Transverse colon (tissue), 4 donors: Measurements from ENCODE around the gene PPP1R9B. TPM values are rescaled to one million over a fixed set of nuclear protein-coding genes. Genes with fewer than 3 reads are reported as not detected.

Source experiments
- DNase-seq: peaks from one replicate; pipeline ENCODE4 v3.0.0-alpha.2; 2019
- H3K27ac ChIP-seq, 4 donors: fragments of 200-600 bp; sonication (generic); 2 replicates each; pipeline ENCODE4 v1.5.1; 2016 to 2018; ENCODE audit warnings: inconsistent platforms in 4 of 4
- H3K27me3 ChIP-seq: fragments of 200-600 bp; sonication (generic); 2 replicates; pipeline ENCODE4 v1.5.1; 2017; ENCODE audit warnings: inconsistent platforms
- H3K36me3 ChIP-seq, 4 donors: fragments of 200-600 bp; sonication (generic); 2 replicates each; pipeline ENCODE4 v1.5.1; 2017 to 2019; ENCODE audit warnings: inconsistent platforms in 4 of 4
- H3K4me1 ChIP-seq, 4 donors: fragments of 200-600 bp; sonication (generic); 2 replicates each; pipeline ENCODE4 v1.5.1; 2017 to 2020; ENCODE audit warnings: inconsistent platforms in 4 of 4
- H3K4me3 ChIP-seq, 4 donors: fragments of 200-600 bp; sonication (generic); 1 replicate in 1 of 4; 2 replicates in 3 of 4; pipeline versions ENCODE4 v1.5.1 to v1.6.1; 2017 to 2019; ENCODE audit warnings: inconsistent platforms in 4 of 4
- H3K9me3 ChIP-seq, 2 donors: fragments of 200-600 bp; sonication (generic); 2 replicates each; pipeline ENCODE4 v1.5.1; 2017 to 2019; ENCODE audit warnings: inconsistent platforms in 2 of 2
- CTCF ChIP-seq, 5 experiments: fragments of 200-600 bp in 3 of 5; fragments of 450-650 bp in 2 of 5; sonication (generic) in 3 of 5; IDR thresholded peaks; 1 replicate in 2 of 5; 2 replicates in 3 of 5; pipeline ENCODE4 v1.5.1; 2016 to 2017; ENCODE audit warnings: antibody characterized with exemption in 5 of 5, inconsistent platforms in 3 of 5, mild to moderate bottlenecking in 2 of 5, moderate library complexity in 1 of 5
- EP300 ChIP-seq: sonication (generic); formaldehyde crosslinking; IDR thresholded peaks from one replicate; pipeline ENCODE4 v1.6.1; 2017; ENCODE audit warnings: antibody characterized with exemption, low read depth
- POLR2A ChIP-seq: fragments of 450-650 bp; IDR thresholded peaks from one replicate; pipeline ENCODE4 v1.6.1; 2016; ENCODE audit warnings: antibody characterized with exemption, mild to moderate bottlenecking, moderate library complexity
- POLR2AphosphoS5 ChIP-seq, 3 donors: sonication (generic); formaldehyde crosslinking; IDR thresholded peaks; one replicate each; pipeline ENCODE4 v1.6.1; 2016; ENCODE audit warnings: antibody characterized with exemption in 3 of 3
- WGBS, 2 donors: methylation state at CpG; one replicate each; pipeline ENCODE4 v1.1.5; 2018; ENCODE audit warnings: low coverage in 1 of 2; 5-methylcytosine and 5-hydroxymethylcytosine counted together
- in situ Hi-C, 4 donors: fragments of 200-750 bp; cut with MboI; loops; one replicate each; pipeline versions ENCODE4 v1.15.0 to v1.15.1; 2017; ENCODE audit warnings: low sequenced_read_pairs in 3 of 4, low pct_ligation_motif_present in 1 of 4, low pct_unique_long_range_greater_than_20kb in 1 of 4
- intact Hi-C: fragments of 100-400 bp; cut with DNase I; formaldehyde crosslinking; loops from one replicate; pipeline ENCODE4 v1.15.1; 2023; ENCODE audit warnings: low total_unique reads
- total RNA-seq, 4 donors: library from RNA; depleted of rRNA; stranded (reverse); fragments of >200 nt; gene quantifications; one replicate each; pipeline ENCODE4 v1.1.0, GENCODE V29; 2016

The PPP1R9B gene
- total RNA-seq, 4 donors from 2014 or later, result 19.0 to 29.9 (median 27.7) TPM

GRCh38 chr17:50145532-50146229 lies 4.8 kb downstream of the PPP1R9B start:
- Histone ChIP-seq H3K27ac (no peak overlapping the region), H3K9me3 (no peaks in the 10 kb centered on the region), H3K27me3 (no peaks in the 10 kb centered on the region), H3K4me3 (no peak overlapping the region), H3K36me3 (peaks cover 0 to 12% (median 0%) of the 10 kb centered on the region in 4 donors), H3K4me1 (peaks cover 23 to 47% (median 38%) of the 10 kb centered on the region in 4 donors)
- TF ChIP-seq CTCF (IDR thresholded peaks at IDR 0.05) (no peak), POLR2AphosphoS5 (IDR thresholded peaks at IDR 0.05) (no peak), POLR2A (no peak), EP300 (no peak)
- no peak for DNase-seq
- WGBS, 2 donors, result 65 to 66% methylated on average over 4 to 10 of the region's 11 CpGs
- in situ Hi-C loops, result no loop called here
- intact Hi-C loops, result no loop called here

DNA sequence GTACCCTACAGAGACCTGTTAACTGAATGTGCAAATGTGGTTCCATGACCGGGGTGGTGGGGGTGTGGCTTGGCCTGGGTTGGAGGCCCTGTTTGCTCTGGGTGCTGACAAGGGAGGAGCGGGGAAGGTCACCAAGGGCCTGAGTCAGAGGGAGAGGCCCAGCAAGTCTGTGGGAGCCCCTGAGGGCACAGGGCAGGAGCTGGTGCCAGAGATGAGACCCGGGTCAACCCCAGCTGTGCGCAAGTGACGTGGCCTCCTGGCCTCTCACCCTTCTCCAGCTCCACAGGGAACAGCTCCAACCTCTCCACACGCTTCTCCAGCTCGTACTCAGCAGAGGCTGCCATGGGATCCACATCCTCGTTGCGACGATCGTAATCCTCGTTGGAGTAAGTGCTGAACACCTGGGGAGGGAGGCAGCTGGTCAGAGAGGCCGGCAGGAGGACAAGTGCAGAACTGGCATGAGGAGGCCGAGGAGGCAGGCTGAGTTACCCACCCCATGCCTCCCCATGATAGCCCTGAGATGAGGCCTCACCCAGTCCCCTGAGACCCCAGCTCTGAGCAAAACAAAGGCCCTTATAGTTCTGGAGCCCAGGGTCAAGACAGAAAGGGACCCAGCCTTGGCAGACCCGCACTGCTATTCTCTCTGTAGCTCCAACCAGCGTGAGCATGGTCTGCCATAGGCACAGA lies 5.5 kb downstream of the PPP1R9B start:
- intact Hi-C loops, result no loop called here
- Histone ChIP-seq H3K36me3 (peaks cover 0 to 13% (median 0%) of the 10 kb centered on the region in 4 donors), H3K4me3 (no peak overlapping the region), H3K9me3 (no peaks in the 10 kb centered on the region), H3K27me3 (no peaks in the 10 kb centered on the region), H3K27ac (no peak overlapping the region), H3K4me1 (peaks cover 26 to 54% (median 38%) of the 10 kb centered on the region in 4 donors)
- TF ChIP-seq POLR2A (no peak), EP300 (no peak), CTCF (IDR thresholded peaks at IDR 0.05) (no peak)
- no peak for DNase-seq
- in situ Hi-C loops, result no loop called here
- 70 to 81% methylated on average over 2 to 16 of the region's 16 CpGs for WGBS, 2 donors

DNA sequence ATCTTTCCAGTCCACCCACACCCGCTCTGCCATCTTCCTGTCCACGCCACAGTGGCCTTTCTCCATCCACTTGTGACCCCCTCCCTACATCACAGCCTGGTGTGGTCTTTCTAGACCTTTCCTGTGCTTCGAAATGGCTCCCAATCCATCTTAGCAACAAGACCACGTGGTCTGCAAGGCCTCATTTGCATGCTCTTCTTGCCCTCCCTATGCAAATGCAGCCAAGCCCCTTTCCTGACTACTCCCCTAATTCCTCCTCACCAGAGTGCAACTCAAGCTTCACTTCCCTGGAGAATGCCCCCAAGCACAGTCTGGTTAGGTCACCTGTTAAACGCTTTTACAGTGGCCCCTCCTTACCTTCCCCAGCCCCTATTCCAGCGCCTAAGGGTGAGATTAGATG lies 6.1 kb downstream of the PPP1R9B start:
- intact Hi-C loops (no loop called here), in situ Hi-C loops (no loop called here)
- TF ChIP-seq CTCF (IDR thresholded peaks at IDR 0.05), result no peak
- no peak for TF ChIP-seq POLR2A
- no peak for TF ChIP-seq EP300
- no peak for TF ChIP-seq POLR2AphosphoS5 (IDR thresholded peaks at IDR 0.05)
- 67 to 73% methylated on average over 1 to 6 of the region's 6 CpGs for WGBS, 2 donors
- Histone ChIP-seq H3K9me3 (no peaks in the 10 kb centered on the region), H3K36me3 (peaks cover 0 to 16% (median 2%) of the 10 kb centered on the region in 4 donors), H3K27ac (no peak overlapping the region), H3K4me1 (peaks cover 26 to 51% (median 36%) of the 10 kb centered on the region in 4 donors), H3K27me3 (no peaks in the 10 kb centered on the region), H3K4me3 (no peak overlapping the region)
- no peak for DNase-seq

- 90% methylated on average over 20 of the region's 20 CpGs; no CpG with 5 or more reads in 1 of the 2 donors for WGBS, 2 donors
- Histone ChIP-seq H3K9me3 (no peaks in the 10 kb centered on the region), H3K4me1 (peaks cover 26 to 45% (median 32%) of the 10 kb centered on the region in 4 donors), H3K27me3 (no peaks in the 10 kb centered on the region), H3K27ac (no peak overlapping the region), H3K4me3 (no peak overlapping the region), H3K36me3 (peaks cover 0 to 23% (median 6%) of the 10 kb centered on the region in 4 donors)
- DNase-seq, result no peak
- intact Hi-C loops (no loop called here), in situ Hi-C loops (no loop called here)
- TF ChIP-seq EP300, result no peak
- TF ChIP-seq POLR2AphosphoS5 (IDR thresholded peaks at IDR 0.05), result no peak
- TF ChIP-seq POLR2A, result no peak
- TF ChIP-seq CTCF (IDR thresholded peaks at IDR 0.05), result no peak
These were observed 6.9 kb downstream of the PPP1R9B start for GRCh38 chr17:50143461-50144176.
